NCI-H345 treated with DMSO at 0.1 percent for 48 hours (cell line): ENCODE measurements around the gene SCARB1.
A peak's percentile ranks its signal among the peaks of the same experiment; 100 is the strongest.

Experiments
- DNase-seq: peaks from one replicate; lab custom pipeline; 2025; ENCODE audit not compliant: unreplicated experiment; lab: John Stamatoyannopoulos, UW

The SCARB1 gene

GRCh38 chr12:124749725-124750124 is 113.9 kb downstream of the SCARB1 start:
- DNase-seq = no peak

GRCh38 chr12:124747426-124748161 is 116.1 kb downstream of the SCARB1 start:
- no peak for DNase-seq

DNA sequence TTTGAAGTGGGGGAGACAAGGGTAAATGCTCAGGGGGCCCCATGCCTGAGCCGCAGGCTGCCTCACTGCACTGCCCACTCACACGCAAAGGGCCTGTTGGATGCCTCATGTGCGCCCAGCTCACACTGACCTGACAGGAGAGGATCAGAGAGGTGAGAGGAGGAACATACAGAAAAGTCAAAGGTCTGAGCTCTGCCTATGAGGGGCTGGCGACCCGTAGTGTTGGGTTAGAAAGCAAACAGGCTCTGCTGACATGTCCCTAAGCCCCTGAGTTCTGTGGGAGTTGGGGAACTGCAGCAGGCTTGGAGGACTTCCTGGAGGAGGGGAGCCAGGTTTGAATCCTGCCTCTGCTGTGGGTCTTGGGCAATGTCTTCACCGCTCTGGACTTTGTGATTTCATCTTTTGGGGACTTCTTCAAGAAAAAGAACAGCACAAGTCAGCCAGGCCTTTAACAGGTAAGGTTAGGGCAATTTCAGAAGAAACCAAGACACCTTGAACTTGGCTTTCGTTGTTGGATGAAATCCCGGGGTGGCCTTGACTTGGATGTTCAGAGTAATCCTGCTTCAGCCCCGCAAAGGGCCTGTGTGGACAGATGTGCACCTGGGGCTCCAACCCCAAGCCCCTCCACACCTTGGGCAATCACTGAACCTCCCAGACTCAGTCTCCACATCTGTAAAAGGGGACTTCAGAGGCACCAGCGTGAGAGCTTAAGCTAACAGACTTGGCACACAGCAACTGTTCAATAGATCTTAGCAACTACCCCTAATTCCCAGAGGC is 116.8 kb downstream of the SCARB1 start:
- DNase-seq = no peak

DNA sequence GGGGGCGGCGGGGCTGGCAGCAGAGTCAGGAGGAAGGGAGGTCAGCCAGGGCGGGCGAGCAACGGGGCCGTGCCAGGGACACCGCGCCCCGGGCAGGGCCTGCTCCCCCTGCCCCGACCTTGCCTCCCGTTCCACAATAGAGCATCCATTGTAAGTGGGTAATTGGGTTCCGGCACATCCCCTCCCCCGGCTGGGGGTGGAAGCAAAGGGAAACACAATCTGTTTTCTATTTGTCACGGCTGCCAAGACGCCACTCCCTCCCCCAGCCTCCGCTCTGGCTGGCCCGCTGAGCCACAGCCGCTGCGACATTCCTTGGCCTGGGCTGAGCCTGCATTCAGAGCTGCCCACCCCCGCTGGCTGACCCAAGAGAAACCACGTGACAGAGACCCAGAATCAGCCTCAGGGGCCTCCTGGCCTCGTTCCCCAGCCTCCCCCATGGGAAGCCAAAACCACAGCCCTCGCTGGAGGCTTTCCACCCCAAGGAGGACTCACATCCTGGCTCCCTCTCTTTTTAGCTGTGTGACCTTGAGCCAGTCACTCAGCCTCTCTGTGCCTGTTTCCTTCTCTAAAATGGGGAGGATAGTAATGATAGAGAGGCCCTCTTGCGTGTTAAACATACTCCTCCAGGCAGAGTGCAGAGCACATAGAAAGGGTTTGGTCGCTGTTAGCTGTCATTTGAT is 117.6 kb downstream of the SCARB1 start:
- DNase-seq = peak; percentile 18

DNA sequence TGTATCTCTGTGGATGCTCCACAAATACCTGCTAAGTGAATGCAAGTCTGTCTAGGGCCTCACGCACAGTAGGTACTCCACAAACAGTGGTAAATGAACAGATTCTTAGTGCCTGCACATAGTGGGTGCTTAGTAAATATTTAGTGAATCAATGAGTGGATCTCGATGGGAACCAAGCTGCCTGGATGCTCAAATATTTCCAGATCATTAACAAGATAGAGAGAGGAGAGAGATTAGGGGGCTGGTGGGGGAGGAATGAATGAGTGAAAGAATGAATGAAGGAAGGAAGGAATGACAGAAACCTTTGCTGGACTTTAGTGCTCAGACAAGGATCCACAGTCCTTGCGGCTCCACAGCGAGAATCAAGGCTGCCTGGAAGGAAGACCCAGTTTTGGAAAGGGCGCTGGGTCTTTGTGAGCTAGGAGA is 118.2 kb downstream of the SCARB1 start:
- DNase-seq = no peak

GRCh38 chr12:124744659-124745464 is 118.8 kb downstream of the SCARB1 start:
- DNase-seq = no peak

DNA sequence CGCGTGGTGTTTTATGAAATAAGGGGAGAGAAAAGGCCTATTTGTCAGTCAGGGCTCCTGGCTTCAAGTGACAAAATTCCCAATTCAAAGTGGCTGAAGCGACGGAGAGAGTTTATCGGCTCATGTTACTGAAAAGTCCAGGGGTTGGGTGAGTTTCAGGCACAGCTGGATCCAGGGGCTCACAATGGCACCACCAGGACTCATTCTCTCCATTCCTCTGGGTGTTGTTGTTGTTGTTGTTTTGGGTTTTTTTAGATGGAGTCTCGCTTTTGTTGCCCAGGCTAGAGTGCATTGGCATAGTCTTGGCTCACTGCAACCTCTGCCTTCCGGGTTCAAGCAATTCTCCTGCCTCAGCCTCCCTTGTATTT is 119.4 kb downstream of the SCARB1 start:
- DNase-seq = no peak

- no peak for DNase-seq
Observed at GRCh38 chr12:124743479-124744272, 120.0 kb downstream of the SCARB1 start.

DNA sequence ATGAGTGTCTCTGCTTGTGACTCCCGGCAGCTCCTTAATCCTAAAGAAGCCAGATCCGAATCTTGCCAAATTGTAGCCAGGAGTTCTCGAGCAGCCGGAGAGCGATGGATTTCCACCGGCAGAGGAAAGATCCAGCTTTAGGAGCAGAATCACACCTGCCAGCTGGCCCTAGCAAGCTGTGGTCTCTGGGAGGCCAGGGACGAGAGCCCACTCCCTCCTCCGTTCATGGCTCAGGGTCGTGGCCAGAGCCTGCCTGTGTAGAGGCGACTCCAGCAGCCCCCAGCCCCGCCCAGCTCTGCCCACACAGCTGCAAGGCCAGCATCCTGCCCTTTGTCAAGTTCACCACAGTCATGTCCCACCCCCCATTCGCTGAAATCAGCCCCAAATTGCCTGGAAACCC is 121.0 kb downstream of the SCARB1 start:
- DNase-seq = no peak

GRCh38 chr12:124742111-124742510 is 121.6 kb downstream of the SCARB1 start:
- no peak for DNase-seq

- DNase-seq = no peak
Observed at GRCh38 chr12:124741211-124741610, 122.5 kb downstream of the SCARB1 start.

DNA sequence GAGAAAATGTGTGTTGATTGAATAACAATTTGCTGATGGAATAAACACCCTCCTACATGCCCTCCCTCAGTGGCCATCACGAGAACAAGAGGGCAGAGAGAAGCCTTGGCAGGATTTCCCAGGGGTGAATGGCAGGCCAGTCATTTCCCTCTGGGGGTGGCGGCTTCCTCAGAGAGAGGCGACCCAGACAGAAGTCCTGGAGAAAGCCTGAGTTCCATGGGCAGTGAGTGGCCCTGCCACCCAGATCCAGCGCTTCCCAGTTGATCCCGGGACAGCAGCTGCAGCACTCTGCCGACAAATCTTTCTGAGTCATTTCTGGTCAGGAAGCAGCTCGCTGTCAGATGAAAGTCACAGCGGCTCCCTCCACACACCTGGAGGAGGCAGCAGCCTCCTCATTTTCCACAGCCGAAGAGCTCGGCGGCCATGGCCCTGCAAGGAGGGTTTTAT is 123.0 kb downstream of the SCARB1 start:
- no peak for DNase-seq

DNA sequence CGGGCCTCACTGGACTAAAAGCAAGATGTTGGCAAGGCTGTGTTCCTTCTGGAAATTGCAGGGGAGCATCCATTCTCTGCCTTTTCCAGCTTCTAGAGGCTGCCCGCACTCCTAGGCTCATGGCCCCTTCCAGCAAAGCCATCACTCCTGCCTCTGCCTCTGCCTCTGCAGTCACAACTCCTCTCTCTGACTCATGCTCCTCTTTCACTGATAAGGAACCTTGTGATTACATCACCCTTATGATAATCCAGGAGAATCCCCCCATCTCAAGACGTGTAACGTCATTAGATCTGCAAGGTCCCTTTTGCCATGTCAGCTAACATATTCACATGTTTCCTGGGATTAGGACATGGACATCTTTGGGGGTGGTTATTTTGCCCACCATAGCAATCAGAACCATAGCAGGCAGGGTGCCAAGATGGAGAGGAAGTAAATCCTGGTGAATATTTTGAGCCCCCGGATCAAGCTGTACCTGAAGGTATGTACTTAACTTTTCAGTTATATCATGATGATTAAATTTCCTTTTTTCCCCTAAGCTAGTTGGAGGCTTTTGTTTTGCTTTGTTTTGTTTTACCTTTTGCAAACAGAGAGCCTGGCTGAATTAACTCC is 123.6 kb downstream of the SCARB1 start:
- DNase-seq = no peak

DNA sequence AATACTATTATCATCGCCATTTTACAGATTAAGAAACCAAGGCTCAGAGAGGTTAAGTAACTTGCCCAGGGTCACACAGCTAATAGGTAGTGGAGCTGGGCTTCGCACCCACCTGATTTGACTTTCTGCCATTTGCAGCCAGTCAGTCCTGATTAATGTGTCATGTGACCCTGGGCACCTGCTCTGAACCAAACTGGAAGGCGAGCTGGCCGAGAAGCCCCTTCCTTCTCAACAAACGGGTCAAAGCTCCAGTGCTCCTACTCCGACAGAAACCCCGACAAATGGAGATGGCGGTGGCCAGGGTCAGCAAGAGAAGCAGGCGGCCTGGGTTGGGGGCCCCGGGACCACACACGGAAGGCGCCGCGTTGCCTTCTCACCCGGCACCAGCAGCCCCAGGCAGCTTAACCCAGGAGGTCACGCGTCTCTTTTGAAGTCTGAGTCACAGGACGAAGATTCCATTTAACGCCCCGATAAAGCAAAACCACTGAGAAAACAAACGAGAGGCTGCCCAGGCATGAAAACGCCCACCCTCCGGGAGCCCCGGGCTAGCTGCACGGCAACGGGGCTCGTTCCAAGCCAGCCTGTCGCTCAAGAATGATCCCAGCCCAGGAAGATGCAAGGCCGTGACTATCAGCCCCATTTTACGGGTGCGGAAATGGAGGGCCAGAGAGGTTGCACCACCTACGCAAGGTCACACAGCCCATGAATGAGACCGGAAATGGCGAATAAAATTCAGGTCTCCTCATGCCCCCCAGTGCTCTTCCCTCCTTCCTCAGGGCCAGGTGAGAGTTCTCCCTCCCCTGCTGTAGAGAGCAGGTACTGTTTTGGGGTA is 124.8 kb downstream of the SCARB1 start:
- no peak for DNase-seq

DNA sequence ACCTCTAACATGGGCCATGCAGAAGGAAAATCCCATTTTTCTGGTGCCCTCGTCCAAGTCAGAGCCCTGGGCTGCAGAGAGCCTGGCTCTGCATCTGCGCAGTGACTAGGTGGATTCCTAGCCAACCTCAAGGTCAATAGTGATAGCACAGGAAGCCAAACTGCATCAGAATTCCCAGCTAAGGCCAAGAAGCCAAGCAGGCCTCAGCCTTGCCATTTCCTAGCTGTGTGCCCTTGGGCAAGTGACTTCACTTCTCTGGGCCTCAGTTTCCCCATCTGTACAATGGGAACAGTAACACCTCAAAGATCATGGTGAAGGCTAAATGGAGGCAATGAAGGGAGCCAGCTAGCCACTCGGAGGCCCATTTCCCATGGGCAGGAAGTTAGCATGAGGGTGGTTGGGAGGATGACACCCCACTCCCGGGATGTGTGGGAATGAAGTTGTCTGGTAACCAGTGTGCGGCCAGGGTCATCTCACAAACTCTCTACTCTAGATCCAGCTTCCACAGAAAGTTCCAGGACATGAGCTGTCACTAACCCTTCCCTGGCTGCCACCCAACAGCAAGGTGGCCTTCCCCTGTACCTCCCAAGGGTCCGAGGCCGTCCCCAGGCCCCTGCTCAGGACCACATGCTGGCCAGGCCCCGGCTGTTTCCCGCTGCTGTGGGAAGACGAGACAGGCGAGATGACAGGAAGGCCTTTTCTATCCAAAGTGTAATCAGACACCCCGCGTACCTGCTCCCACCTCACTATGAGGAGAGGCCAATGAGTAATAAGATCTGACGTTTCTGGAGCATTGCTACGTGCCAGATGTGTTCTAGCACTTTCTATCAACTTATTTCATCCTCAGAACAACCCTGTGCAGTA is 125.7 kb downstream of the SCARB1 start:
- no peak for DNase-seq

DNA sequence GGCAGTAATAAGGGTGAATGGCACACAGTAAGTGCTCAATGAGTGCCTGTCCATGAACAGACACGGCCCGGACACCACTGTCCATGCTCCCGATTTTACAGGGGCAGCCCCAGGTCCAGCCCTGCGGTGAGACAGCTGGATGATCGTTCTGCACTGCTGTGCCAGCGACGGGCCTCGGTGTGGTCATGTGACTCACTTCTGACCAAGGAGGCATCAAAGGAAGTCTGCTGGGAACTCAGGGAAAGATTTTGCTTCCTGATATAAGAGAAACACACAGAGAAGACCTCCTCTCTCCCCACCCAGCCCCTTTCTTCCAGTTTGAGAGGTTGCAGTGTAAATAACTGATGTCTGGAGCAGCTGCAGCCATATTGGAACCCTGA is 126.6 kb downstream of the SCARB1 start:
- DNase-seq = no peak

GRCh38 chr12:124736115-124737039 is 127.3 kb downstream of the SCARB1 start:
- no peak for DNase-seq
